ENCODE measurements around the gene CCDC136.

CCDC136 gene

GRCh38 chr7:128867241-128867640, 75.5 kb downstream of the CCDC136 start:
- TF ChIP-seq, protein P1, sequence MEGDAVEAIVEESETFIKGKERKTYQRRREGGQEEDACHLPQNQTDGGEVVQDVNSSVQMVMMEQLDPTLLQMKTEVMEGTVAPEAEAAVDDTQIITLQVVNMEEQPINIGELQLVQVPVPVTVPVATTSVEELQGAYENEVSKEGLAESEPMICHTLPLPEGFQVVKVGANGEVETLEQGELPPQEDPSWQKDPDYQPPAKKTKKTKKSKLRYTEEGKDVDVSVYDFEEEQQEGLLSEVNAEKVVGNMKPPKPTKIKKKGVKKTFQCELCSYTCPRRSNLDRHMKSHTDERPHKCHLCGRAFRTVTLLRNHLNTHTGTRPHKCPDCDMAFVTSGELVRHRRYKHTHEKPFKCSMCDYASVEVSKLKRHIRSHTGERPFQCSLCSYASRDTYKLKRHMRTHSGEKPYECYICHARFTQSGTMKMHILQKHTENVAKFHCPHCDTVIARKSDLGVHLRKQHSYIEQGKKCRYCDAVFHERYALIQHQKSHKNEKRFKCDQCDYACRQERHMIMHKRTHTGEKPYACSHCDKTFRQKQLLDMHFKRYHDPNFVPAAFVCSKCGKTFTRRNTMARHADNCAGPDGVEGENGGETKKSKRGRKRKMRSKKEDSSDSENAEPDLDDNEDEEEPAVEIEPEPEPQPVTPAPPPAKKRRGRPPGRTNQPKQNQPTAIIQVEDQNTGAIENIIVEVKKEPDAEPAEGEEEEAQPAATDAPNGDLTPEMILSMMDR (IDR thresholded peaks at IDR 0.05; ENCODE audit: insufficient read depth, low read length, missing control alignments) = no peak
- ChIA-PET POLR2A (no interaction called here), CTCF (interaction anchor here (0.9 to 17.9 kb wide), 3 partner anchors 15 to 393 kb away, joined by 3 to 203 read pairs (median 5); no protein-coding TSS in a partner anchor)
- no peak overlapping the region for H3K4me3 ChIP-seq (ENCODE audit: low read depth, low read length)
- no peak for DNase-seq (ENCODE audit: low read depth, low spot score)

- ChIA-PET POLR2A (no interaction called here), CTCF (interaction anchor here (0.9 to 17.9 kb wide), 3 partner anchors 15 to 394 kb away, joined by 3 to 203 read pairs (median 5); no protein-coding TSS in a partner anchor)
- DNase-seq (ENCODE audit: low read depth, low spot score) = no peak
Observed at GRCh38 chr7:128867842-128868623, 76.3 kb downstream of the CCDC136 start.

DNA sequence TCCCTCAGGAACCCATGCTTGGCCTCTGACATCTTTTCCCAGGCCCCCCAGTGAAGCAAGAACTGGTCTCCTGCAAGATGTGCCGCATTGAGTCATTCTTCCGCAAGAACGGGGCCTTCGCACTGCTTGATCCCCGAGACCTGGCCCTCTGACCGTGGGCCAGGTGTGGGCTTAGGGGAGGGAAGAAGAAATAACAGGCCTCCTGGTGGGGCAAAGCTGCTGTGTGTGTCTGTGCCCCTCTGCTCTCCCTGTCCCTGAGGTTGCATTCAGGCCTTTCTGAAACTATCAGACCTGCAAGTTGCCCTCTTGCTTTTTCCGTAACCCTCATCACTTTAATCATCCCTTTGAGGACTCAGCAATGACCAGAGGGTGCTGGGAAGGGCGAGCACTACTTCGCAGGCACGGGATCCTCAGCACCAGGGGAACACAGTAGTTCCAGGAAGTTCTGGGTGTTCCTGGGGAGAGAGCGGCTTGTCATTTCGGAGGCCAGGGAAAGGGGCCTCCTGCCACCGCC, 76.9 kb downstream of the CCDC136 start:
- no peak for DNase-seq (ENCODE audit: low read depth, low spot score)
- peak overlapping the region; percentile 49; the same call in 1 of the 2 replicates for H3K4me3 ChIP-seq (ENCODE audit: low read depth, low read length)
- TF ChIP-seq, protein P1 (IDR thresholded peaks at IDR 0.05; ENCODE audit: insufficient read depth, low read length, missing control alignments) = no peak
- CTCF ChIA-PET = interaction anchor here (1.8 to 17.9 kb wide), 2 partner anchors 14 to 223 kb away, joined by 5 to 203 read pairs; no protein-coding TSS in a partner anchor
- POLR2A ChIA-PET = no interaction called here

More at GRCh38 chr7:128867842-128868623, 76.3 kb downstream of the CCDC136 start:
- TF ChIP-seq, protein P1 (IDR thresholded peaks at IDR 0.05; ENCODE audit: insufficient read depth, low read length, missing control alignments) = no peak
- no peak overlapping the region for H3K4me3 ChIP-seq (ENCODE audit: low read depth, low read length)

DNA sequence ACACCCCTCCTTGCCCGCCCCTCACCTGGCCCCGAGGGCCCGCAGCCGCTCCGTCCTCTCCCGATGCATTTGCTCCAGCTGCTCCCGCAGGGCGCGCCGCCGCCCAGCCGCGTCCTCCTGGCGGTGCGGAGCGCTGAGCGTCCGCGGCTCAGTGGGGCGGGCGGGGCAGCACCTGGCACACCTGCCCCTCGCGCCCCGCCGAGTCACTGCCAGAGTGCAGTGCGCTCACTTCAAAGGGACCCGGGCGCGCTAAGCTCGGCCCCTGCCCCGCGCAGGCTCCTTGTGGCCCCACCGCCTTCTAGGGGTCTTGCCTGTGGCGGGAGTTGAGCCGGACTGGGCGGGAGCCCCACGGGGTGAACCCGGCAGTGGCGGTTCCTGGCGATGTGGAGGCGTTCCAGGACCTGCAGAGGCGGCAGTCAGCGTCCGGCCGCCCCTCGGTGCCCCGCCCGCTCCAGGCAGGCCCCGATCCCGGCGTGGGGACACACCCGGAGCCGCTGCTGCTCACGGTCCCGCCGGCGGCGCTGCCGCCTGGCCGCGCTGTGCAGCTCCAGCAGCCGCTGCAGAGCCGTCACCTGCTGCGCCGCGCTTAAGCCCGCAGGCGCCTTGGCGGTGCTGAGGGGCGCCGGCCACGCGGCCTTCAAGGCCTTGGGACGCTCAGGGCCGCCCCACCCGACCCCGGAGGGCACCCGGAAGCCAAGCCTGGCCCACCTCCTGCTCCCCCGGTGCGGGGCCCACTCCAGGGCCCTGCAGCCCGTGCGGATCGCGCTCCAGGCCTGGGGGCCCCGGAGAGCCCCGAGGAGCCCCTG, 77.6 kb downstream of the CCDC136 start:
- POLR2A ChIA-PET = no interaction called here

DNA sequence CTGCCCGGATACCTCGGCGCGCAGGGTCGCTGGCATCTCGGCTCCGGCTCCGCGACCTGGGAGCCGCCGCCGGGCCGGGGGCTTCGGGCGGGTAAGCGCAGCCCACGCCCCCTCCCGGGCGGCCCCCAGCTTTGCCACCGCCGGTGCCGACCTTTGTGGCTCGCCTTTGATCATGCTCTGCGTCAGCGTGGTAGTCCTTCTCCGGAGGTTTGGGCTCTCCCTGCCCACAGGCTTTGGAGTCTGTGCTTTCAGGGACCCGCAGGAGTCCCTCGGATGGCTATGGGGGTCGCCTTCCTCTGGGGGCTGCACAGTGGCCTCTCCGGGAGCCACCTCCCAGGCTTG, 78.1 kb downstream of the CCDC136 start:
- TF ChIP-seq, protein P1 (IDR thresholded peaks at IDR 0.05; ENCODE audit: insufficient read depth, low read length, missing control alignments) = no peak
- DNase-seq (ENCODE audit: low read depth, low spot score) = no peak
- no peak overlapping the region; the same call in 1 of the 2 replicates for H3K4me3 ChIP-seq (ENCODE audit: low read depth, low read length)
- POLR2A ChIA-PET = no interaction called here
- CTCF ChIA-PET = interaction anchor here (17.9 kb wide), 1 partner anchor 13 kb away, joined by 203 read pairs; no protein-coding TSS in a partner anchor

More for the DNA sequence above, 77.6 kb downstream of the CCDC136 start:
- no peak for DNase-seq (ENCODE audit: low read depth, low spot score)
- H3K4me3 ChIP-seq (ENCODE audit: low read depth, low read length) = peak overlapping the region; percentile 49
- CTCF ChIA-PET = interaction anchor here (1.8 to 17.9 kb wide), 2 partner anchors 13 to 222 kb away, joined by 5 to 203 read pairs; no protein-coding TSS in a partner anchor
- TF ChIP-seq, protein P1 (IDR thresholded peaks at IDR 0.05; ENCODE audit: insufficient read depth, low read length, missing control alignments) = peak; percentile 29
